Activated CD4-positive, alpha-beta memory T cell treated with anti-CD3 and anti-CD28 coated beads, Interleukin-2, amount 10 ng/mL, durations not matched to agents 7 days and 5 days (primary cell): ENCODE measurements around the gene NCKAP5. TPM values are rescaled to one million over a fixed set of nuclear protein-coding genes. Genes with fewer than 3 reads are reported as not detected.

Experiments
- CTCF ChIA-PET: fragments of 350-600 bp; sonication (Branson Sonifier 250); formaldehyde crosslinking; loops from one replicate; lab custom pipeline; 2021; ENCODE audit warnings: antibody characterized with exemption, inconsistent platforms; lab: Charles Lee
- POLR2A ChIA-PET: fragments of 350-600 bp; sonication (Branson Sonifier 250); formaldehyde crosslinking; loops from one replicate; lab custom pipeline; 2021; ENCODE audit warnings: antibody characterized with exemption; lab: Charles Lee
- DNase-seq: peaks from one replicate; pipeline ENCODE4 v3.0.0-alpha.2; 2020
- H3K27ac Mint-ChIP-seq: one replicate; pipeline ENCODE4 v1.8.0; 2021; ENCODE audit warnings: mild to moderate bottlenecking, mixed read lengths
- H3K27me3 Mint-ChIP-seq: one replicate; pipeline ENCODE4 v1.8.0; 2021; ENCODE audit warnings: mixed read lengths
- H3K36me3 Mint-ChIP-seq: one replicate; pipeline ENCODE4 v1.8.0; 2021; ENCODE audit warnings: low read depth, mixed read lengths
- H3K4me1 Mint-ChIP-seq: one replicate; pipeline ENCODE4 v1.8.0; 2021; ENCODE audit warnings: mixed read lengths
- H3K4me3 Mint-ChIP-seq: one replicate; pipeline ENCODE4 v1.8.0; 2021; ENCODE audit warnings: mild to moderate bottlenecking, mixed read lengths
- H3K9me3 Mint-ChIP-seq: one replicate; pipeline ENCODE4 v1.8.0; 2021; ENCODE audit warnings: mixed read lengths
- total RNA-seq, 2 experiments: library from RNA; stranded (reverse); gene quantifications; one replicate each; pipeline ENCODE4 v1.2.3, GENCODE V29; 2021

The NCKAP5 gene
- total RNA-seq, 2 experiments from 2014 or later, result not detected

DNA sequence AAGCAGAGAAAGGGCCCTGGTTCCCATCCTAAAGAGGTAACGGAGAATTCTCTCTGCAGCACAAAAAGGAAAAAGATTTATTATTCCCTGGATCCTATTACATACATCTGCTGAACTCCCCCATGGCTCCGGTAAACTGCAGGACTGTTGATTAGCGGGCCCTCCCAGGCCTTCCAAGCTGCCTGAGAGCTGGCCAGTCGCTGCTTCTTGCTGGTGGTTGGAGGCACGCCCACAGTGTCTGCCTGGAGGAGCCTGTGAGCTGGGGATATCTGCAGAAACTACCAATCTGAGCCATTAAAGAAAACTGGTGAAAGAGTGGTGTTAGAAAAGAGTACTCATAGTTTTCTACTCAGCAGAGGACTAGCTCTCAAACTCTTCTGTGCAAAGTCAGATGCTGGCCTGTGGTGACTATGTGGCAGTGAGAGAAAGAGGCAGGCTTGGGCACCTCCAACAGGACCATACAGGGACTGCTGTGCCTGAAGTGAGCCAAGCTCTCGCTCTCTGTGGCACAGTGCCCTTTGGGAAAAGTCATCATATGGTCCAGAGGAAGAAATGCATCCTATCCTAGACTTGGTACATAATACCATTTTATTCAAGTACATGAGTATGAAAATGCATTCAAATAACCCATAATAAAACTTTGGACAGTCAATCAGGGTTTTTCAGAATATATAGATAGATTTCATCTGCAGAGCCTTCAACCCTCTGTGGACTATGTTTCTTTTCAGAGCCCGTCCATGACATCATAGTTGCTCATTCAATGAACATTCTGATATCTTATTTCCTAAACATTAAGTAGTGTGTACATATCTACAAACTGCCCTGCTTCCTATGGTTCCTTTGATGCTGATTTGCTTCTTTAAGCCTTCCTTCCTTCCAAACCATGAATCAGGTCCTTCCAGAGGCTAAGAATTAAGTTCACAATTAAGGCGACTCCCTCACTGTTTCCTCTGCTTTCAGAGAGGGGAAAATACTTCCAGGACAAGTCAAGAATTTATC, 656.2 kb downstream of the NCKAP5 start:
- no peaks in the 10 kb centered on the region for H3K4me1 Mint-ChIP-seq
- no peak for DNase-seq
- no peaks in the 10 kb centered on the region for H3K36me3 Mint-ChIP-seq
- no peak overlapping the region for H3K4me3 Mint-ChIP-seq
- H3K9me3 Mint-ChIP-seq, result peaks cover 8% of the 10 kb centered on the region
- H3K27me3 Mint-ChIP-seq, result no peaks in the 10 kb centered on the region
- no peak overlapping the region for H3K27ac Mint-ChIP-seq
- ChIA-PET CTCF (no interaction called here), POLR2A (no interaction called here)

DNA sequence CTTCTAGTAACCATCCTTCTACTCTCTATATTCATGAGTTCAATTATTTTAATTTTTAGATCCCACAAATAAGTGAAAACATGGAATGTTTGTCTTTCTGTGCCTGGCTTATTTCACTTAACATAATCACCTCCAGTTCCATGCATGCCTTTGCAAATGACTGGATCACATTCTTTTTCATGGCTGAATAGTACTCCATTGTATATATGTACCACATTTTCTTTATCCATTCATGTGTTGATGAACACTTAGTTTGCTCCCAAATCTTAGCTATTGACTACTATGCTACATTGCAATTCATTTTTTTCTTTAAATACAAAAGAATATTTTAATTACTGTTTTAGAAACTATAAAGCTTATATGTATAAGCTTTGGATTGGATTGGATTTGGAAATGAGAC, 657.8 kb downstream of the NCKAP5 start:
- no peaks in the 10 kb centered on the region for H3K4me1 Mint-ChIP-seq
- ChIA-PET POLR2A (no interaction called here), CTCF (no interaction called here)
- DNase-seq, result no peak
- no peak overlapping the region for H3K4me3 Mint-ChIP-seq
- no peaks in the 10 kb centered on the region for H3K27me3 Mint-ChIP-seq
- no peaks in the 10 kb centered on the region for H3K36me3 Mint-ChIP-seq
- no peak overlapping the region for H3K27ac Mint-ChIP-seq
- H3K9me3 Mint-ChIP-seq, result peaks cover 10% of the 10 kb centered on the region

DNA sequence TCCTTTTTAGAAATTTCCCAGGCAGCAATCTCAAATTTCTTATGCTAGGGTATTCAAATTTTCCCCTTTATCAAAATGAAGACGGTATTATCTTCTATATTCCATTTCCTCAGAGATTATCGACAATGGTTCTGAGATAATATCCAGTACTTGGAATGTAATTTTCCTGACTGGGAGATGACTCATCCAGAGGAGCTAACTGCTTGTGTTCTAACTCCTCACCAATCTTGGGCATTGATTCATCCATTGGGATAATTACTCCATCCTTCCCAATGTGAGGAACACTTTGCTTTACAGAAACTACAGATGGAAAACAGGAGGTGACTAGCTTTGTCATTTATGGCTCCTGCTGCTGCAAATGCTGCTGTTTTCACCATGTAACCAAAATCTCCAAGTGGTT, 658.8 kb downstream of the NCKAP5 start:
- H3K4me3 Mint-ChIP-seq, result no peak overlapping the region
- no peaks in the 10 kb centered on the region for H3K27me3 Mint-ChIP-seq
- H3K4me1 Mint-ChIP-seq, result no peaks in the 10 kb centered on the region
- H3K27ac Mint-ChIP-seq, result no peak overlapping the region
- ChIA-PET POLR2A (no interaction called here), CTCF (no interaction called here)
- H3K9me3 Mint-ChIP-seq, result peaks cover 10% of the 10 kb centered on the region
- no peak for DNase-seq
- no peaks in the 10 kb centered on the region for H3K36me3 Mint-ChIP-seq

DNA sequence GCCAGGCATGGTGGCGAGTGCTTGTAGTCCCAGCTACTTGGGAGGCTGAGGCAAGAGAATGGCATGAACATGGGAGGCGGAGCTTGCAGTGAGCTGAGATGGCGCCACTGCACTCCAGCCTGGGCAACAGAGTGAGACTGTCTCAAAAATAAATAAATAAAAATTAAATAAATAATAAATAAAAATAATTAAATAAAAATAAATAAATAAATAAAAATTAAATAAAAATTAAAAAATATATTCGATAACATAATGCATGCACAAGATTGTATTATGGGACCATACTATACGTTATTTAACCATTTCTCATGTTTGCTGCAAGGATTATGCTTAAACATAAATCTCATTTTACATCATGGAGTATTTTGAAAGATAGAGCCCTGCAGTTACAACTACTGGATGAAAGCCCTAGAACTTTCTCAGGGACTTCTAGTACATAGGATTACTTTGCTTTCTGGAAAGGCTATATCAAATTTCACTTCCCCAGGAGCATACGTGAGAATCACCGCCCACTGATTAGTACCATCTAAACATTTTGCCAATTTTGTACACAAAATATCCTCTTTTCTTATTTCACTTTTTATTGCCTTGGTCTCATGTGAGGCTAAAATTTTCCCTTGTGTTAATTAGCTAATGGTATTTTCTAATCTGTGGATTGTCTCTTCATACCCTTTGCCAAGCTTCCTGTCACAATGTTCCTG, 664.0 kb downstream of the NCKAP5 start:
- DNase-seq, result no peak
- Mint-ChIP-seq H3K36me3 (no peaks in the 10 kb centered on the region), H3K4me1 (no peaks in the 10 kb centered on the region), H3K27me3 (no peaks in the 10 kb centered on the region), H3K4me3 (no peak overlapping the region), H3K27ac (no peak overlapping the region), H3K9me3 (peaks cover 10% of the 10 kb centered on the region)
- POLR2A ChIA-PET, result no interaction called here
- CTCF ChIA-PET, result no interaction called here

DNA sequence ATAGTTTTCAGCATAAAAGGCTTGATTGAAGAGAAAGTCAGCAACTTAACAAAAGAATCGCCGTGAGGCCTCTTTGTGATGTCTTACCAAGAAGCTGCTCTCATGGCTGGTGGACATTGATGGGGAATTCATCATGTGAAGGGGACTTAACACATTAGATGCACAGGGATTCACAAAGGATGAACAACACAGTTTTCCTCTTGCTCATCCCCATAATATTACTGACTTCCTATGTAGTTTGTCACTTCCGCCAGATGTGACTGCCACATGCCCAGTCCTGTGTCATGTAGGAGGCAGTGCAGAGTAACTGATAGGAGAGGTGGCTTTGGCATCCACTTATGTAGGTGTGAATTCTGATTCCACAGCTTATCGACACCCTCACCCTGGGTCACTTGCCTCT, 665.6 kb downstream of the NCKAP5 start:
- POLR2A ChIA-PET, result no interaction called here
- CTCF ChIA-PET, result no interaction called here
- Mint-ChIP-seq H3K4me1 (no peaks in the 10 kb centered on the region), H3K27me3 (no peaks in the 10 kb centered on the region), H3K36me3 (no peaks in the 10 kb centered on the region), H3K4me3 (no peak overlapping the region), H3K27ac (no peak overlapping the region), H3K9me3 (peaks cover 9% of the 10 kb centered on the region)
- no peak for DNase-seq

DNA sequence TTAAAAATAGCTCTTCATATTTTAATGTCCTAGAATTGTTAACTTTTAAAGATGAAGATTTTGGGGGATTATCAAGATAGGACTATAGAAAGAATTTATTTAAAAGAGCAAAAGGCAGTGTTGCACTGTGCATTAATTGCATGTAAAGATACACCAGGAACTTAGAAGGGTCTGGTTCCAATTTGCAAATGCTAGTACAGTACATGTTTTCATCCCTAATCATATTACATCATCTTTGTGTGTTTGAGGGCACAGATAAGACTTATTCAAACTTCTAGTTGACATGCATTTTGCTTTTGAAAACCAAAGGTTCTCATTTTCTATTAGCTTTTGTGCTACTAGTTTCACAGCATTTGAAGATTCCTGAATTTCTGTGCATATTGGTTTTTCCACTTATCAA, 666.6 kb downstream of the NCKAP5 start:
- Mint-ChIP-seq H3K36me3 (no peaks in the 10 kb centered on the region), H3K27ac (no peak overlapping the region), H3K4me1 (no peaks in the 10 kb centered on the region), H3K27me3 (no peaks in the 10 kb centered on the region), H3K4me3 (no peak overlapping the region), H3K9me3 (peaks cover 9% of the 10 kb centered on the region)
- POLR2A ChIA-PET, result no interaction called here
- no peak for DNase-seq
- CTCF ChIA-PET, result no interaction called here

DNA sequence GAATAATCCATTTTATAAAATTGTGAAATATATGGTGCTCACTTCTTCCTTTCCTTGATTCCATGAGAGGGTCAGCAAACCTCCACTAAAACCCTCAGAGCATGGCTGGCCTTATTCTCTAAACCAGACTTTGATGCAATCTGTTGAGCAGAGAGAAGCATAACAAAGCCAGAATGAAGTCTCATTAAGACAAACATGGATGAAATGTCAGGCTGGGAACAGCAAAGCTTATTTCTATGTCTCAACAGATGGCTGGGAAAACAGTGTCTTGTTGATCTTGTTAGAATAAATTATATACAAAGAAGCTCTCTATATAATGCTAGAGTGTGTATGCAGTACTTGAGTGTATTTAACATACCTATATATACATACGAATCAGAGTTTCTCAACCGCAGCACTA, 671.2 kb downstream of the NCKAP5 start:
- Mint-ChIP-seq H3K27ac (no peak overlapping the region), H3K36me3 (no peaks in the 10 kb centered on the region), H3K27me3 (no peaks in the 10 kb centered on the region), H3K4me3 (no peak overlapping the region), H3K4me1 (peaks cover 5% of the 10 kb centered on the region), H3K9me3 (no peaks in the 10 kb centered on the region)
- DNase-seq, result no peak
- ChIA-PET CTCF (no interaction called here), POLR2A (no interaction called here)

DNA sequence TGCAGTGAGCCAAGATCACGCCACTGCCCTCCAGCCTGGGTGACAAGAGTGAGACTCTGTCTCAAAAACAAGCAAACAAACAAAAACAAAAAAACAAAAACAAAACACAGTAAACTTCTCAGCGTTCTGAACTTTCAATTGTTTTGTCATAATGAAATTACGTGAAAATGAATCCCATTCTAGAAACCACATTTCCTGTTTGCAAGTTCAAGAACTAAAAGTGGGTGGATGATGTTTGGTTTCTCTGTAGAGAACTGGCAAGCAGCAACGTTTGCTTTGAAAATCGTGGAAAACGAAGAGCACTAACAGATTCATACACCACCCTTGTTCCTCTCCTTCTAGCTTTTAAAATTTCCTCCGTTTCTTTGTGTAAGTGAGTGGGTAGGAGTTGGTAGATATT, 672.2 kb downstream of the NCKAP5 start:
- Mint-ChIP-seq H3K27ac (no peak overlapping the region), H3K9me3 (peaks cover 2% of the 10 kb centered on the region), H3K27me3 (no peaks in the 10 kb centered on the region), H3K4me1 (peaks cover 5% of the 10 kb centered on the region), H3K4me3 (no peak overlapping the region), H3K36me3 (no peaks in the 10 kb centered on the region)
- POLR2A ChIA-PET, result no interaction called here
- DNase-seq, result no peak
- CTCF ChIA-PET, result no interaction called here

DNA sequence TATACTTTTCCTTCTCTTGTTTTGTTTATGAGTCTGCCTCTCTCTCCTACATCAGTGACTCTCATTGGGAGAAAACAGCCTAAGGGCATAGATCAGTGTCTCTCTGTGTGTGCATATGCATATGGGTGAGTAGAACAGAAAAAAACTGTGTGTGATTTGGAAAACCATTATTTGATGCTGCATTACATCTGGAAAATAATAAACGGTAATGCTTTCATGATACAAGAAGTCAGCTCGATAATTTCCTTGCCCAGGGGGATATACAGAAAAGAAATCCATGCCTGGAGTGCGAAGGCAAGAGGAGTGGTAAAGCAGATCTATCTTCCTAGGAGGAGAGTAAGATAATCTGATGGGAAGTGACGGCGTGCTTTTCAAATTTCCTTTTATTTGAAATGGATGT, 676.8 kb downstream of the NCKAP5 start:
- ChIA-PET POLR2A (no interaction called here), CTCF (no interaction called here)
- no peak for DNase-seq
- Mint-ChIP-seq H3K4me1 (peaks cover 5% of the 10 kb centered on the region), H3K36me3 (no peaks in the 10 kb centered on the region), H3K9me3 (peaks cover 2% of the 10 kb centered on the region), H3K27ac (no peak overlapping the region), H3K27me3 (no peaks in the 10 kb centered on the region), H3K4me3 (no peak overlapping the region)

DNA sequence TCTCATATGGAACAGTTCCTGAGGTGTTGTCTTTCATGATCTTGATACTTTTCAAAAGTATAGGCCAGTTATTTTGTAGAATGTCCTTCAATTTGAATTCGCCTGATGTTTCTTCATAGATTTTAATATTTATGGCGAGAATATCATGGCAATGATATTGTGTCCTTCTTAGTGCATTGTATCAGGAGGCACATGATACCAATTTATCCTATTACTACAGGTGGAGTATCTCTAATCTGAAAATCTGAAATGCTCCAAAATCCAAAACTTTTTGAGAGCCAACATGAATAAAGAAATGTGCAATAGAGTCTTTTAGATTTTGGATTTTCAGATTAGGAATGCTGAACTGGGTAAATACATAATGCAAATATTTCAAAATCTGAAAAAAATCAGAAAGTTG, 681.7 kb downstream of the NCKAP5 start:
- no peaks in the 10 kb centered on the region for H3K27me3 Mint-ChIP-seq
- CTCF ChIA-PET, result no interaction called here

DNA sequence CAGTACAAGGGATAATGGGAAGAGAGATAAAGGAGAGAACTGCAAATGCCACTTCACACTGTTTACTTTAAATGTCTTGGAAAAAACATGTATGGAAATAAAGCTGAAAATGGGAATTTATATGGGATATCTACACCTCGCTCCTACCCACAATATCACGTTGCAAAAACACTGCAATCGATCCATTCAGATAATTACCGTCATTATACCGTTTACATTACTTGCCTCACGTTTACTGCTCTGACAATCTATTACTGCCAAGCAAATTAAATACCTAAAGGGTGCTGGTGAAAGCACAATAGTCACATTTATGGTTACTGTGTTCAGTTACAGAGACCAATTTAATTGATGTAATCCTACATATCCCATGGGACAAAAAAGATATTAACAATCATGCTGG, 683.6 kb downstream of the NCKAP5 start:
- no peaks in the 10 kb centered on the region for H3K27me3 Mint-ChIP-seq
- H3K36me3 Mint-ChIP-seq, result no peaks in the 10 kb centered on the region

More for the DNA sequence above, 681.7 kb downstream of the NCKAP5 start:
- POLR2A ChIA-PET, result no interaction called here
- H3K4me3 Mint-ChIP-seq, result no peak overlapping the region
- no peak overlapping the region for H3K27ac Mint-ChIP-seq
- DNase-seq, result no peak
- no peaks in the 10 kb centered on the region for H3K36me3 Mint-ChIP-seq
- peaks cover 6% of the 10 kb centered on the region for H3K9me3 Mint-ChIP-seq
- no peaks in the 10 kb centered on the region for H3K4me1 Mint-ChIP-seq

DNA sequence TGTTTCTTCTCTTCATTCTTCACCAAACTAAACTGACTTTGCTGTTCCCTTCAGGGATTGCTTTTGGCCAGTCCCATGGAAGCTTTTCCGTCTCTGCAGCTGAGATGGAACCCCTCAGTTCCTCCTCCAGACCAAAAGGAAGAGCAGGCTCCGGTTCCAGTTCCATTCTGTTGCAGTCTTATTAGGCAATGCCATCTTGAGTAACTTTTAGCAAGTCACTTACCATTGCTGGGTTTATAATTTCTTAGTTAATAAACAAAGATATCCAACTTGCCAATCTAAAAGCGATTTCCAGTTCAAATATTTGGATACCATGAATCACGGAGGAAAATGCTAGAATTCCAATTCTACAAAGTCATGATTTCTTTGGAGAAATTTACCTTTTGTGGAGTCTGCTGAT, 684.0 kb downstream of the NCKAP5 start:
- Mint-ChIP-seq H3K36me3 (no peaks in the 10 kb centered on the region), H3K4me3 (no peak overlapping the region), H3K9me3 (peaks cover 4% of the 10 kb centered on the region), H3K4me1 (no peaks in the 10 kb centered on the region), H3K27me3 (no peaks in the 10 kb centered on the region), H3K27ac (no peak overlapping the region)
- POLR2A ChIA-PET, result no interaction called here
- CTCF ChIA-PET, result no interaction called here
- DNase-seq, result no peak

More for the DNA sequence above, 683.6 kb downstream of the NCKAP5 start:
- DNase-seq, result no peak
- CTCF ChIA-PET, result no interaction called here
- Mint-ChIP-seq H3K4me1 (no peaks in the 10 kb centered on the region), H3K9me3 (peaks cover 4% of the 10 kb centered on the region), H3K27ac (no peak overlapping the region), H3K4me3 (no peak overlapping the region)
- POLR2A ChIA-PET, result no interaction called here

DNA sequence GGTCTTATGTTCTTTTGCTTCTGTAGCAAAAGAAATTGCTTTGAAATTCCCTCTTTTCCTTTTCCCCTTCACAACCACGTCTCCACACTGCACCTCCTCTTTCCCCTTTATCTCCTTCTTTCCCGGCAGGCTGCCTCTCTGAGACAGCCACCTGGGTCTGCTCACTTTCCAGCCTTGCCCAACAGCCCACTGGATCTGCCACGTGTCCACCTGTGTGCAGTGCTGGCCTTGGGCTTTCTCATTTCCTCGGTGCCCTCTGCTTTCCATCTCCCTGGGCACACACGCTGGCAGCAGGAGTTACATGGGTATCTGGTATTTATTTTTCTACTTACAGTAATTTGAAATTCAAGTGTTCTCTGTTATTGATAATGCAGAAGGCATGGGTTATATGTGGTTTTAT, 684.8 kb downstream of the NCKAP5 start:
- POLR2A ChIA-PET, result no interaction called here
- Mint-ChIP-seq H3K36me3 (no peaks in the 10 kb centered on the region), H3K9me3 (peaks cover 4% of the 10 kb centered on the region), H3K27me3 (no peaks in the 10 kb centered on the region), H3K4me3 (no peak overlapping the region), H3K4me1 (no peaks in the 10 kb centered on the region), H3K27ac (no peak overlapping the region)
- CTCF ChIA-PET, result no interaction called here
- no peak for DNase-seq
